Measurements from ENCODE around the gene HBE1.
A peak's percentile ranks its signal among the peaks of the same experiment; 100 is the strongest.
"Not testable (repeated sequence)": the region's sequence is repeated elsewhere in the genome, so short reads cannot be mapped to it uniquely, and the experiment has no call there.

HBE1 gene

GRCh38 chr11:5297721-5298323, 28.1 kb upstream of the HBE1 start:
- Histone ChIP-seq H3K9me3 (ENCODE audit: severe bottlenecking) (no peaks in the 10 kb centered on the region), H3K27ac (ENCODE audit: poor library complexity, severe bottlenecking) (no peak overlapping the region), H3K27me3 (ENCODE audit: insufficient read depth, poor library complexity, severe bottlenecking) (peaks cover 5% of the 10 kb centered on the region), H3K4me1 (ENCODE audit: insufficient read depth, poor library complexity, severe bottlenecking) (no peaks in the 10 kb centered on the region), H3K36me3 (ENCODE audit: low read depth) (no peaks in the 10 kb centered on the region), H3K4me3 (ENCODE audit: severe bottlenecking) (no peak overlapping the region)
- TF ChIP-seq CTCF (IDR thresholded peaks at IDR 0.05; ENCODE audit: poor library complexity, severe bottlenecking): no peak
- ATAC-seq (ENCODE audit: low read depth): no peak
- DNase-seq (ENCODE audit: low spot score): no peak

- H3K36me3 ChIP-seq (ENCODE audit: low read depth); ATAC-seq (ENCODE audit: low read depth); H3K4me3 ChIP-seq (ENCODE audit: severe bottlenecking); DNase-seq (ENCODE audit: low spot score); H3K9me3 ChIP-seq (ENCODE audit: severe bottlenecking); H3K27me3 ChIP-seq (ENCODE audit: insufficient read depth, poor library complexity, severe bottlenecking); H3K27ac ChIP-seq (ENCODE audit: poor library complexity, severe bottlenecking); H3K4me1 ChIP-seq (ENCODE audit: insufficient read depth, poor library complexity, severe bottlenecking): not testable (repeated sequence)
These were observed 24.7 kb upstream of the HBE1 start for GRCh38 chr11:5294342-5294995.

GRCh38 chr11:5293028-5293427, 23.3 kb upstream of the HBE1 start:
- Histone ChIP-seq H3K36me3 (ENCODE audit: low read depth) (no peaks in the 10 kb centered on the region), H3K9me3 (ENCODE audit: severe bottlenecking) (no peaks in the 10 kb centered on the region), H3K4me3 (ENCODE audit: severe bottlenecking) (no peak overlapping the region), H3K4me1 (ENCODE audit: insufficient read depth, poor library complexity, severe bottlenecking) (no peaks in the 10 kb centered on the region), H3K27me3 (ENCODE audit: insufficient read depth, poor library complexity, severe bottlenecking) (peaks cover 2% of the 10 kb centered on the region), H3K27ac (ENCODE audit: poor library complexity, severe bottlenecking) (no peak overlapping the region)
- DNase-seq (ENCODE audit: low spot score): no peak
- ATAC-seq (ENCODE audit: low read depth): no peak
- no peak for TF ChIP-seq CTCF (IDR thresholded peaks at IDR 0.05; ENCODE audit: poor library complexity, severe bottlenecking)

- DNase-seq (ENCODE audit: low spot score) (no peak), ATAC-seq (ENCODE audit: low read depth) (peak; percentile 95)
- H3K27me3 ChIP-seq (ENCODE audit: insufficient read depth, poor library complexity, severe bottlenecking): no peaks in the 10 kb centered on the region
- no peaks in the 10 kb centered on the region for H3K36me3 ChIP-seq (ENCODE audit: low read depth)
- H3K27ac ChIP-seq (ENCODE audit: poor library complexity, severe bottlenecking): no peak overlapping the region
- peak; percentile 88 for TF ChIP-seq CTCF (IDR thresholded peaks at IDR 0.05; ENCODE audit: poor library complexity, severe bottlenecking)
- H3K4me1 ChIP-seq (ENCODE audit: insufficient read depth, poor library complexity, severe bottlenecking): peaks cover 3% of the 10 kb centered on the region
- no peaks in the 10 kb centered on the region for H3K9me3 ChIP-seq (ENCODE audit: severe bottlenecking)
- H3K4me3 ChIP-seq (ENCODE audit: severe bottlenecking): no peak overlapping the region
These were observed 21.6 kb upstream of the HBE1 start for GRCh38 chr11:5291207-5291838.

GRCh38 chr11:5290106-5290505, 20.4 kb upstream of the HBE1 start:
- H3K27me3 ChIP-seq (ENCODE audit: insufficient read depth, poor library complexity, severe bottlenecking): no peaks in the 10 kb centered on the region
- no peaks in the 10 kb centered on the region for H3K36me3 ChIP-seq (ENCODE audit: low read depth)
- no peak for TF ChIP-seq CTCF (IDR thresholded peaks at IDR 0.05; ENCODE audit: poor library complexity, severe bottlenecking)
- H3K9me3 ChIP-seq (ENCODE audit: severe bottlenecking): no peaks in the 10 kb centered on the region
- no peak for ATAC-seq (ENCODE audit: low read depth)
- no peak overlapping the region for H3K4me3 ChIP-seq (ENCODE audit: severe bottlenecking)
- H3K27ac ChIP-seq (ENCODE audit: poor library complexity, severe bottlenecking): no peak overlapping the region
- H3K4me1 ChIP-seq (ENCODE audit: insufficient read depth, poor library complexity, severe bottlenecking): peaks cover 15% of the 10 kb centered on the region
- no peak for DNase-seq (ENCODE audit: low spot score)
